ENCODE results near the gene BRCA2. TPM values are rescaled to one million over a fixed set of nuclear protein-coding genes. Genes with fewer than 3 reads are reported as not detected.
A peak's percentile ranks its signal among the peaks of the same experiment; 100 is the strongest.
"Not testable (repeated sequence)": the region's sequence is repeated elsewhere in the genome, so short reads cannot be mapped to it uniquely, and the experiment has no call there.

The BRCA2 gene
- total RNA-seq, 1 experiment from 2014 or later: 14.7 TPM

GRCh38 chr13:32323912-32324311 is 8.6 kb downstream of the BRCA2 start:
- Histone ChIP-seq H3K4me1 (replicated peaks) (0 out of 2 replicates have a peak, but pooled peaks cover 3% of the 10 kb centered on the region), H3K9me3 (replicated peaks) (no peaks in the 10 kb centered on the region), H3K4me3 (no peak overlapping the region), H3K36me3 (peaks cover 42% of the 10 kb centered on the region), H3K27ac (peak overlapping the region; percentile 47), H3K27me3 (replicated peaks) (no peaks in the 10 kb centered on the region)
- no peak for DNase-seq (ENCODE audit: low read depth in 1 of 2, low spot score in 2 of 2)

GRCh38 chr13:32330441-32330840 is 15.1 kb downstream of the BRCA2 start:
- peaks cover 37% of the 10 kb centered on the region for H3K36me3 ChIP-seq
- no peaks in the 10 kb centered on the region for H3K4me1 ChIP-seq (replicated peaks)
- H3K27me3 ChIP-seq (replicated peaks): no peaks in the 10 kb centered on the region
- no peak overlapping the region for H3K27ac ChIP-seq
- no peaks in the 10 kb centered on the region for H3K9me3 ChIP-seq (replicated peaks)
- no peak for DNase-seq (ENCODE audit: low read depth in 1 of 2, low spot score in 2 of 2)
- no peak overlapping the region for H3K4me3 ChIP-seq

GRCh38 chr13:32334671-32335070 is 19.4 kb downstream of the BRCA2 start:
- H3K9me3 ChIP-seq (replicated peaks): no peaks in the 10 kb centered on the region
- no peak overlapping the region for H3K27ac ChIP-seq
- H3K36me3 ChIP-seq: peaks cover 42% of the 10 kb centered on the region
- DNase-seq (ENCODE audit: low read depth in 1 of 2, low spot score in 2 of 2): no peak
- no peaks in the 10 kb centered on the region for H3K4me1 ChIP-seq (replicated peaks)
- no peak overlapping the region for H3K4me3 ChIP-seq
- H3K27me3 ChIP-seq (replicated peaks): no peaks in the 10 kb centered on the region

GRCh38 chr13:32340914-32341313 is 25.6 kb downstream of the BRCA2 start:
- Histone ChIP-seq H3K4me3 (no peak overlapping the region), H3K27me3 (replicated peaks) (no peaks in the 10 kb centered on the region)

GRCh38 chr13:32347651-32348050 is 32.3 kb downstream of the BRCA2 start:
- Histone ChIP-seq H3K36me3 (peaks cover 26% of the 10 kb centered on the region), H3K9me3 (replicated peaks) (no peaks in the 10 kb centered on the region), H3K4me1 (replicated peaks) (no peaks in the 10 kb centered on the region), H3K27me3 (replicated peaks) (no peaks in the 10 kb centered on the region), H3K4me3 (no peak overlapping the region), H3K27ac (no peak overlapping the region)
- DNase-seq (ENCODE audit: low read depth in 1 of 2, low spot score in 2 of 2): no peak

More at GRCh38 chr13:32340914-32341313, 25.6 kb downstream of the BRCA2 start:
- DNase-seq (ENCODE audit: low read depth in 1 of 2, low spot score in 2 of 2): no peak
- no peak overlapping the region for H3K27ac ChIP-seq
- H3K4me1 ChIP-seq (replicated peaks): no peaks in the 10 kb centered on the region
- peaks cover 28% of the 10 kb centered on the region for H3K36me3 ChIP-seq
- H3K9me3 ChIP-seq (replicated peaks): no peaks in the 10 kb centered on the region

- DNase-seq (ENCODE audit: low read depth in 1 of 2, low spot score in 2 of 2); H3K4me1 ChIP-seq (replicated peaks); H3K9me3 ChIP-seq (replicated peaks); H3K27me3 ChIP-seq (replicated peaks); H3K27ac ChIP-seq; H3K4me3 ChIP-seq: not testable (repeated sequence)
- peaks cover 29% of the 10 kb centered on the region for H3K36me3 ChIP-seq
Observed at GRCh38 chr13:32350839-32351441, 35.6 kb downstream of the BRCA2 start.

- no peak for DNase-seq (ENCODE audit: low read depth in 1 of 2, low spot score in 2 of 2)
- Histone ChIP-seq H3K9me3 (replicated peaks) (no peaks in the 10 kb centered on the region), H3K27ac (no peak overlapping the region), H3K27me3 (replicated peaks) (no peaks in the 10 kb centered on the region), H3K4me3 (no peak overlapping the region), H3K36me3 (peaks cover 33% of the 10 kb centered on the region), H3K4me1 (replicated peaks) (no peaks in the 10 kb centered on the region)
Observed at GRCh38 chr13:32354040-32354439, 38.7 kb downstream of the BRCA2 start.

- not testable (repeated sequence) for DNase-seq (ENCODE audit: low read depth in 1 of 2, low spot score in 2 of 2); H3K27ac ChIP-seq; H3K9me3 ChIP-seq (replicated peaks); H3K4me3 ChIP-seq; H3K27me3 ChIP-seq (replicated peaks); H3K4me1 ChIP-seq (replicated peaks)
- peaks cover 32% of the 10 kb centered on the region for H3K36me3 ChIP-seq
Observed at GRCh38 chr13:32355935-32356334, 40.6 kb downstream of the BRCA2 start.

- Histone ChIP-seq H3K4me1 (replicated peaks) (no peaks in the 10 kb centered on the region), H3K4me3 (no peak overlapping the region), H3K27me3 (replicated peaks) (no peaks in the 10 kb centered on the region), H3K36me3 (peaks cover 13% of the 10 kb centered on the region), H3K27ac (no peak overlapping the region), H3K9me3 (replicated peaks) (no peaks in the 10 kb centered on the region)
- DNase-seq (ENCODE audit: low read depth in 1 of 2, low spot score in 2 of 2): no peak
Observed at GRCh38 chr13:32362574-32362973, 47.3 kb downstream of the BRCA2 start.

- Histone ChIP-seq H3K4me1 (replicated peaks) (no peaks in the 10 kb centered on the region), H3K9me3 (replicated peaks) (no peaks in the 10 kb centered on the region), H3K36me3 (peaks cover 20% of the 10 kb centered on the region), H3K27ac (no peak overlapping the region), H3K27me3 (replicated peaks) (no peaks in the 10 kb centered on the region), H3K4me3 (no peak overlapping the region)
- no peak for DNase-seq (ENCODE audit: low read depth in 1 of 2, low spot score in 2 of 2)
Observed at GRCh38 chr13:32370805-32371204, 55.5 kb downstream of the BRCA2 start.

GRCh38 chr13:32376642-32377415 is 61.5 kb downstream of the BRCA2 start:
- Histone ChIP-seq H3K4me3 (no peak overlapping the region), H3K4me1 (replicated peaks) (no peaks in the 10 kb centered on the region), H3K9me3 (replicated peaks) (no peaks in the 10 kb centered on the region), H3K27me3 (replicated peaks) (no peaks in the 10 kb centered on the region), H3K36me3 (peaks cover 26% of the 10 kb centered on the region), H3K27ac (no peak overlapping the region)
- DNase-seq (ENCODE audit: low read depth in 1 of 2, low spot score in 2 of 2): no peak

GRCh38 chr13:32378012-32378411 is 62.7 kb downstream of the BRCA2 start:
- H3K9me3 ChIP-seq (replicated peaks): no peaks in the 10 kb centered on the region
- no peaks in the 10 kb centered on the region for H3K4me1 ChIP-seq (replicated peaks)
- H3K27me3 ChIP-seq (replicated peaks): no peaks in the 10 kb centered on the region
- no peak overlapping the region for H3K27ac ChIP-seq
- H3K4me3 ChIP-seq: no peak overlapping the region
- DNase-seq (ENCODE audit: low read depth in 1 of 2, low spot score in 2 of 2): no peak
- peaks cover 30% of the 10 kb centered on the region for H3K36me3 ChIP-seq

GRCh38 chr13:32381539-32381938 is 66.2 kb downstream of the BRCA2 start:
- H3K27ac ChIP-seq: no peak overlapping the region
- H3K4me3 ChIP-seq: no peak overlapping the region
- H3K9me3 ChIP-seq (replicated peaks): no peaks in the 10 kb centered on the region
- H3K36me3 ChIP-seq: peaks cover 34% of the 10 kb centered on the region
- no peak for DNase-seq (ENCODE audit: low read depth in 1 of 2, low spot score in 2 of 2)
- no peaks in the 10 kb centered on the region for H3K27me3 ChIP-seq (replicated peaks)
- H3K4me1 ChIP-seq (replicated peaks): no peaks in the 10 kb centered on the region

- Histone ChIP-seq H3K9me3 (replicated peaks) (no peaks in the 10 kb centered on the region), H3K4me1 (replicated peaks) (no peaks in the 10 kb centered on the region), H3K27me3 (replicated peaks) (no peaks in the 10 kb centered on the region), H3K4me3 (no peak overlapping the region), H3K27ac (no peak overlapping the region), H3K36me3 (peaks cover 34% of the 10 kb centered on the region)
- DNase-seq (ENCODE audit: low read depth in 1 of 2, low spot score in 2 of 2): no peak
Observed at GRCh38 chr13:32383836-32384618, 68.7 kb downstream of the BRCA2 start.

All from SJSA1 (cell line).